HepG2 (cell line): ENCODE measurements around the gene SIGLEC1.

Source experiments
- HDAC2 ChIP-seq: sonication (generic); formaldehyde crosslinking; IDR thresholded peaks from 2 replicates; pipeline ENCODE4 v1.4.0; 2020; ENCODE audit warnings: missing genetic modification reagents
- SMC3 ChIP-seq: IDR thresholded peaks from 2 replicates; pipeline ENCODE4 v1.6.1; 2011; ENCODE audit warnings: low read length, improper control_type of control experiment
- ZNF205 ChIP-seq: IDR thresholded peaks from 2 replicates; pipeline ENCODE4 v1.6.1; 2018; ENCODE audit warnings: missing biosample characterization, missing genetic modification reagents
- TF ChIP-seq, protein P1 (sequence below): sonication (generic); formaldehyde crosslinking; conservative IDR thresholded peaks from 2 replicates; pipeline ENCODE4 v1.8.1; 2023; ENCODE audit warnings: missing genetic modification reagents

- TF ChIP-seq, protein P1, sequence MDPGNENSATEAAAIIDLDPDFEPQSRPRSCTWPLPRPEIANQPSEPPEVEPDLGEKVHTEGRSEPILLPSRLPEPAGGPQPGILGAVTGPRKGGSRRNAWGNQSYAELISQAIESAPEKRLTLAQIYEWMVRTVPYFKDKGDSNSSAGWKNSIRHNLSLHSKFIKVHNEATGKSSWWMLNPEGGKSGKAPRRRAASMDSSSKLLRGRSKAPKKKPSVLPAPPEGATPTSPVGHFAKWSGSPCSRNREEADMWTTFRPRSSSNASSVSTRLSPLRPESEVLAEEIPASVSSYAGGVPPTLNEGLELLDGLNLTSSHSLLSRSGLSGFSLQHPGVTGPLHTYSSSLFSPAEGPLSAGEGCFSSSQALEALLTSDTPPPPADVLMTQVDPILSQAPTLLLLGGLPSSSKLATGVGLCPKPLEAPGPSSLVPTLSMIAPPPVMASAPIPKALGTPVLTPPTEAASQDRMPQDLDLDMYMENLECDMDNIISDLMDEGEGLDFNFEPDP (CRISPR knock-in tag): no peak
- TF ChIP-seq SMC3: no peak
- TF ChIP-seq ZNF205 (CRISPR knock-in tag): no peak
- no peak for TF ChIP-seq HDAC2 (CRISPR knock-in tag)
Observed at GRCh38 chr20:3691897-3692296, 20.5 kb downstream of the SIGLEC1 start.
